Thymus (tissue), 11 donors: ENCODE measurements around the gene METTL25. TPM values are rescaled to one million over a fixed set of nuclear protein-coding genes. Genes with fewer than 3 reads are reported as not detected.

Source experiments
- DNase-seq, 9 donors: peaks; one replicate each; pipeline ENCODE4 v3.0.0-alpha.2; 2013; ENCODE audit warnings: low spot score in 9 of 9, low read depth in 6 of 9, missing footprints in 1 of 9
- H3K27ac ChIP-seq, 2 donors: one replicate each; pipeline ENCODE4 v1.5.1; 2013; ENCODE audit warnings: control low read depth in 1 of 2, low read depth in 1 of 2, low read length in 1 of 2, mild to moderate bottlenecking in 1 of 2, moderate library complexity in 1 of 2
- H3K27me3 ChIP-seq, 2 donors: one replicate each; pipeline ENCODE4 v1.5.1; 2013; ENCODE audit warnings: low read length in 1 of 2; ENCODE audit not compliant: control insufficient read depth in 2 of 2, insufficient read depth in 1 of 2
- H3K36me3 ChIP-seq, 2 donors: one replicate each; pipeline ENCODE4 v1.5.1; 2013; ENCODE audit warnings: low read length in 1 of 2, mild to moderate bottlenecking in 1 of 2, moderate library complexity in 1 of 2; ENCODE audit not compliant: control insufficient read depth in 2 of 2, insufficient read depth in 2 of 2
- H3K4me1 ChIP-seq, 2 donors: one replicate each; pipeline ENCODE4 v1.5.1; 2013; ENCODE audit warnings: low read length in 2 of 2; ENCODE audit not compliant: control insufficient read depth in 2 of 2, insufficient read depth in 2 of 2
- H3K4me3 ChIP-seq, 2 donors: one replicate each; pipeline ENCODE4 v1.5.1; 2013; ENCODE audit warnings: low read length in 2 of 2, control low read depth in 1 of 2, mild to moderate bottlenecking in 1 of 2
- H3K9me3 ChIP-seq, 2 donors: one replicate each; pipeline ENCODE4 v1.5.1; 2013; ENCODE audit warnings: low read length in 1 of 2, mild to moderate bottlenecking in 1 of 2; ENCODE audit not compliant: control insufficient read depth in 2 of 2, insufficient read depth in 1 of 2
- WGBS: extraction: QIAGEN DNeasy Blood & Tissue Kit; methylation state at CpG from one replicate; pipeline ENCODE4 v1.1.7; 2013; 5-methylcytosine and 5-hydroxymethylcytosine counted together
- polyA plus RNA-seq: library from polyadenylated mRNA; stranded (reverse); fragments of 200-250 nt; gene quantifications from one replicate; pipeline ENCODE4 v1.2.3, GENCODE V29; 2013
- total RNA-seq: library from RNA; stranded (reverse); fragments of 120-200 nt; gene quantifications from one replicate; pipeline ENCODE4 v1.2.4, GENCODE V29; 2013
- donor health status: healthy.

Gene METTL25
- total and polyA plus RNA-seq, 2 donors: 13.1 to 24.8 TPM

DNA sequence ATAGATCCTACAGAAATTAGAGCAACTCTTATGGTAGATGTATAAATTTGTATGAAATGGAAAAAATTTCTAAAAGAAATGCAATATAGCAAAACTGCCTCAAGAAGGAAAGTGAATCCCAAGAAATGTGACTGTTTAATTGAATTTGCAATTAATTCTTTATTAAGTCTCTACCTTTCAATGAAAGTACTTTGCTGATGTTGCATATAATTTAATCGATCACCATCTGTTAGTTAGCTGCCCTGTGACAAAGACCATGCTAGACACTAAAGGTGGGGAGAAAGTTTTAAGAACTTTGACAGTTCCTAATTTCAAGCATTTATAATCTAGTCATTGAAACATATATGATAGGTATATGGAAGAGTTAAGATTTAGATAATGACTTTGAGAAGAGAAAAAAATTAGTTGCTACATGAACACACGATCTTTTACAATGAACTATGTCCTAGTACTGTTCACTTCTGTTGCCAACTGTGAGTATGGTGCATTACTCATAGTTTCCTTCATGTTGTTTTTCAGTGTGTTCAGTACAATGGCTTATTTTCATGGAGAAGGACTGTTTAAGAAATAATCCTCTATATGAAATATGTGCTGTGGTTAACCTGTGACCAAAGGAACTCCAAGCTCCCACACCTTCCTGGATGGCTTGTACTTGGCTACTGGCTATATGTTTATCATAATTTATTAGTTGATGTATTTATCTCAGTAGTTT lies 128.4 kb downstream of the METTL25 start:
- Histone ChIP-seq H3K9me3 (no peaks in the 10 kb centered on the region), H3K36me3 (no peaks in the 10 kb centered on the region), H3K27ac (no peak overlapping the region), H3K27me3 (no peaks in the 10 kb centered on the region), H3K4me3 (no peak overlapping the region), H3K4me1 (no peaks in the 10 kb centered on the region)
- DNase-seq: no peak
- 91% methylated on average over 2 of the region's 2 CpGs for WGBS

GRCh38 chr12:82504409-82504808 lies 146.1 kb downstream of the METTL25 start:
- no peaks in the 10 kb centered on the region for H3K36me3 ChIP-seq
- no peak overlapping the region for H3K27ac ChIP-seq
- no peaks in the 10 kb centered on the region for H3K27me3 ChIP-seq
- no peak for DNase-seq
- WGBS: 56% methylated on average over 4 of the region's 4 CpGs
- no peaks in the 10 kb centered on the region for H3K9me3 ChIP-seq
- no peaks in the 10 kb centered on the region for H3K4me1 ChIP-seq
- no peak overlapping the region for H3K4me3 ChIP-seq

- Histone ChIP-seq H3K4me1 (no peaks in the 10 kb centered on the region), H3K4me3 (no peak overlapping the region), H3K9me3 (no peaks in the 10 kb centered on the region), H3K27ac (no peak overlapping the region), H3K27me3 (no peaks in the 10 kb centered on the region), H3K36me3 (no peaks in the 10 kb centered on the region)
- DNase-seq: no peak
- WGBS: 64% methylated on average over 3 of the region's 3 CpGs
These were observed 146.8 kb downstream of the METTL25 start for GRCh38 chr12:82505150-82505549.

- WGBS: 91% methylated on average over 2 of the region's 2 CpGs
- Histone ChIP-seq H3K27ac (no peak overlapping the region), H3K4me1 (no peaks in the 10 kb centered on the region), H3K36me3 (no peaks in the 10 kb centered on the region), H3K4me3 (no peak overlapping the region), H3K9me3 (no peaks in the 10 kb centered on the region), H3K27me3 (no peaks in the 10 kb centered on the region)
- DNase-seq: no peak
These were observed 149.4 kb downstream of the METTL25 start for GRCh38 chr12:82507686-82508085.

DNA sequence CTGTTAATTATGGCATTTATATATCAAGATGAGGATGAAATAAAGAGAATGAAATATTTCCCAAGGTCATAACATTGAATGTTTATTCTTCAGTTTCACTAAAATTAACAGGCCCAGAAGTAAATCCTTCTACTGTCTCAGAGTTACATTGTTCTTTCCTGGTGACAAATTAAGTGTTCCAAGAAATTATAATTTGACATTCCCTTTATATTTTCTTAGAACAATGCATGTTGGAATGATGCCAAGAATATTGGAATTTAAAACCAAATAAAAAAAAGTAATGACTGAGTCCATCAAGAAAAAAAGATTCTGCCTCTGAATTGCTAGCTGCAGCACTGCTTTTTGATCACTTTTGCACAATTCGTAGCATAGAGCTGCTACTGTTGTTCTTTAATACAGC lies 152.1 kb downstream of the METTL25 start:
- Histone ChIP-seq H3K27me3 (no peaks in the 10 kb centered on the region), H3K9me3 (no peaks in the 10 kb centered on the region), H3K4me3 (no peak overlapping the region), H3K4me1 (no peaks in the 10 kb centered on the region), H3K36me3 (no peaks in the 10 kb centered on the region), H3K27ac (no peak overlapping the region)
- no peak for DNase-seq
- 92% methylated on average over 1 of the region's 1 CpG for WGBS

DNA sequence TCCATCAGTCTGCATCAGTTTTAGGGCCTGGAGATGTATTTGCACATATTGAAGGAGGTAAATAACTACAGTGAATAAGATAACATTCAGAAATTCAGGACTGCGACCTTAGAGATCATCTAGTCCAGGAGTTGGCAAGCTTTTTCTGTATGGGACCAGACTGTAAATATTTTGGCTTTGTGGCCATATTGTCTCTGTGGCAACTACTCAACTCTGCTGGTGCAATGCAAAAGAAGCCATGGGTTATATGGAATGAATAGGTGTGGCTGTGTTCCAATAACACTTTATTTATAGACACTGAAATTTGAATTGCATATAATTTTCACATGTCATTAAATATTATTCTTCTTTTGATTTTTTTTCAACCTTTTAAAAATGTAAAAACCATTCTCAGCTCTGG lies 156.6 kb downstream of the METTL25 start:
- no peaks in the 10 kb centered on the region for H3K9me3 ChIP-seq
- H3K27ac ChIP-seq: no peak overlapping the region
- H3K4me3 ChIP-seq: no peak overlapping the region
- H3K4me1 ChIP-seq: no peaks in the 10 kb centered on the region
- no peaks in the 10 kb centered on the region for H3K27me3 ChIP-seq
- DNase-seq: no peak
- no peaks in the 10 kb centered on the region for H3K36me3 ChIP-seq
- 96% methylated on average over 1 of the region's 1 CpG for WGBS

- WGBS: 83% methylated on average over 2 of the region's 2 CpGs
- no peaks in the 10 kb centered on the region for H3K36me3 ChIP-seq
- H3K27ac ChIP-seq: no peak overlapping the region
- no peaks in the 10 kb centered on the region for H3K4me1 ChIP-seq
- no peaks in the 10 kb centered on the region for H3K27me3 ChIP-seq
- DNase-seq: no peak
- H3K4me3 ChIP-seq: no peak overlapping the region
- no peaks in the 10 kb centered on the region for H3K9me3 ChIP-seq
These were observed 157.3 kb downstream of the METTL25 start for GRCh38 chr12:82515652-82516051.

- Histone ChIP-seq H3K36me3 (no peaks in the 10 kb centered on the region), H3K27ac (no peak overlapping the region), H3K27me3 (no peaks in the 10 kb centered on the region), H3K9me3 (no peaks in the 10 kb centered on the region), H3K4me1 (no peaks in the 10 kb centered on the region), H3K4me3 (no peak overlapping the region)
- DNase-seq: no peak
These were observed 158.7 kb downstream of the METTL25 start for GRCh38 chr12:82517027-82517426.

DNA sequence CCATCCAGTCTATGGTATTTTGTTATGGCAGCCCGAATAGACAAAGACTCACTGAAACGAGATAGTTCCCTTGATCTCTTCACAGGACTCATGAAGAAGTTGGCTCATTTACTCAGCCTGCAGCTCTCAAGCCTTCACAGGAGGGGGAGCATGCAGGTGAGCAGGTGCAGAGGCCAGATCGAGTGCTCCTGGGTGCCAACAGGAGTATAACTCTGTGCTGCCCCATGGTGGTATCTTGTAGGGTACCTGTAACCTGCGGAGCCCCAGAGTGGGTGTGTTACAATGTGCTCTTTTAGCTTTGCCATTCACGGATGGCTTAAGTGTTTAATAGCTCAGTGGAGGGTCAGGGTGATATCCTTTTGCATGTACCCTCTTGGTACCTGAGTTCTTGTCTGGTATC lies 159.5 kb downstream of the METTL25 start:
- H3K36me3 ChIP-seq: no peaks in the 10 kb centered on the region
- no peak for DNase-seq
- H3K4me1 ChIP-seq: no peaks in the 10 kb centered on the region
- no peaks in the 10 kb centered on the region for H3K9me3 ChIP-seq
- no peak overlapping the region for H3K27ac ChIP-seq
- 88% methylated on average over 5 of the region's 5 CpGs for WGBS
- H3K27me3 ChIP-seq: no peaks in the 10 kb centered on the region
- H3K4me3 ChIP-seq: no peak overlapping the region

DNA sequence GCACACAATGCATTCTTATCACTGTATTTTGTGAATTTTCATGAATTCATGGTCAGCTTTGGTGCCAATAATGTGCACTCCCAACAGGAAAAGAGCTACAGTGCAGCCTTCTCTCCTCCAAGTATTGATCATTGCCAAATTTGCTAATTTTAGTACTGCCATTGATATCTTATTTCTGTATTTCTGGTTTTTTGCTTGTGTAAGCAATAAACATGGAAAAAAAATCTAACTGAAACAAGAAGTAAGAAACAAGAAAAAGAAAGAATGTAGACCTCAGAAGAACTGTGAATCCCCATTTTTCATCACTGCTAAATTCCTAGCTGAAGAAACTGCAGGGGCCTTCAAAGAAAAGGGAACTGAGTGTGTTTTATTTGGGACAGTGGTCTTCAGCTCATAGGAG lies 161.2 kb downstream of the METTL25 start:
- Histone ChIP-seq H3K4me1 (no peaks in the 10 kb centered on the region), H3K4me3 (no peak overlapping the region), H3K27ac (no peak overlapping the region), H3K27me3 (no peaks in the 10 kb centered on the region), H3K36me3 (no peaks in the 10 kb centered on the region), H3K9me3 (no peaks in the 10 kb centered on the region)
- DNase-seq: no peak
